Neural progenitor cell (in vitro differentiated cells): ENCODE measurements around the gene SNX21. TPM values are rescaled to one million over a fixed set of nuclear protein-coding genes. Genes with fewer than 3 reads are reported as not detected.

Experiments used
- DNase-seq: peaks from one replicate; pipeline ENCODE4 v3.0.0-alpha.2; 2016; ENCODE audit warnings: low spot score
- H2AFZ ChIP-seq: fragments of 200-600 bp; sonication (generic); replicated peaks from 2 replicates; pipeline ENCODE4 v1.6.1; 2016; ENCODE audit warnings: antibody characterized with exemption
- H3F3A ChIP-seq: fragments of 200-600 bp; sonication (generic); 2 replicates; pipeline ENCODE4 v1.6.1; 2016; ENCODE audit warnings: antibody characterized with exemption, low read depth
- H3K27ac ChIP-seq: fragments of 200-600 bp; sonication (generic); 2 replicates; pipeline ENCODE4 v1.5.1; 2016; ENCODE audit warnings: mild to moderate bottlenecking
- H3K27me3 ChIP-seq: fragments of 200-600 bp; sonication (generic); 2 replicates; pipeline ENCODE4 v1.6.1; 2016; ENCODE audit warnings: mild to moderate bottlenecking, moderate library complexity
- H3K36me3 ChIP-seq: fragments of 200-600 bp; sonication (generic); 2 replicates; pipeline ENCODE4 v1.5.1; 2016
- H3K4me1 ChIP-seq: fragments of 200-600 bp; sonication (generic); 2 replicates; pipeline ENCODE4 v1.6.1; 2016; ENCODE audit warnings: mixed run types
- H3K4me2 ChIP-seq: fragments of 200-600 bp; sonication (generic); 2 replicates; pipeline ENCODE4 v1.6.1; 2016
- H3K4me3 ChIP-seq: fragments of 200-600 bp; sonication (generic); 2 replicates; pipeline ENCODE4 v1.5.1; 2016
- H3K79me2 ChIP-seq: fragments of 200-600 bp; sonication (generic); 2 replicates; pipeline ENCODE4 v1.6.1; 2016; ENCODE audit warnings: low read depth
- H3K9ac ChIP-seq: fragments of 200-600 bp; sonication (generic); 2 replicates; pipeline ENCODE4 v1.6.1; 2016
- H3K9me3 ChIP-seq: fragments of 200-600 bp; sonication (generic); 2 replicates; pipeline ENCODE4 v1.5.1; 2016; ENCODE audit warnings: low read depth
- H4K20me1 ChIP-seq: fragments of 200-600 bp; sonication (generic); 2 replicates; pipeline ENCODE4 v1.6.1; 2016; ENCODE audit warnings: low read depth
- H3K27ac Mint-ChIP-seq: 3 replicates; pipeline ENCODE4 v1.8.0; 2021; ENCODE audit warnings: mixed read lengths
- H3K27me3 Mint-ChIP-seq: 2 replicates; pipeline ENCODE4 v1.8.0; 2022; ENCODE audit warnings: low read depth, mild to moderate bottlenecking, inconsistent platforms, moderate library complexity, mixed read lengths; ENCODE audit not compliant: insufficient read depth
- H3K36me3 Mint-ChIP-seq: 3 replicates; pipeline ENCODE4 v1.8.0; 2021; ENCODE audit warnings: mixed read lengths
- H3K4me1 Mint-ChIP-seq: 3 replicates; pipeline ENCODE4 v1.8.0; 2021; ENCODE audit warnings: mixed read lengths
- H3K4me3 Mint-ChIP-seq: 3 replicates; pipeline ENCODE4 v1.8.0; 2021; ENCODE audit warnings: mild to moderate bottlenecking, moderate library complexity, mixed read lengths
- H3K9me3 Mint-ChIP-seq: 3 replicates; pipeline ENCODE4 v1.8.0; 2020; ENCODE audit warnings: mixed read lengths
- EZH2 ChIP-seq: fragments of 200-600 bp; sonication (generic); IDR thresholded peaks from 2 replicates; pipeline ENCODE4 v1.6.1; 2017; ENCODE audit warnings: antibody characterized with exemption, mild to moderate bottlenecking, moderate library complexity
- EZH2phosphoT487 ChIP-seq: fragments of 200-600 bp; sonication (generic); IDR thresholded peaks from 2 replicates; pipeline ENCODE4 v1.6.1; 2017; ENCODE audit warnings: antibody characterized with exemption
- total RNA-seq: library from RNA; depleted of rRNA; stranded (reverse); fragments of >200 nt; gene quantifications from 2 replicates; pipeline ENCODE4 v1.2.3, GENCODE V29; 2015; ENCODE audit warnings: low replicate concordance
- TF ChIP-seq, protein P1 (sequence below): fragments of 200-600 bp; sonication (generic); IDR thresholded peaks from 2 replicates; pipeline ENCODE4 v1.5.1; 2017; ENCODE audit warnings: antibody characterized with exemption, mild to moderate bottlenecking

Gene SNX21
- total RNA-seq, 1 donor from 2014 or later: 12.2 TPM

DNA sequence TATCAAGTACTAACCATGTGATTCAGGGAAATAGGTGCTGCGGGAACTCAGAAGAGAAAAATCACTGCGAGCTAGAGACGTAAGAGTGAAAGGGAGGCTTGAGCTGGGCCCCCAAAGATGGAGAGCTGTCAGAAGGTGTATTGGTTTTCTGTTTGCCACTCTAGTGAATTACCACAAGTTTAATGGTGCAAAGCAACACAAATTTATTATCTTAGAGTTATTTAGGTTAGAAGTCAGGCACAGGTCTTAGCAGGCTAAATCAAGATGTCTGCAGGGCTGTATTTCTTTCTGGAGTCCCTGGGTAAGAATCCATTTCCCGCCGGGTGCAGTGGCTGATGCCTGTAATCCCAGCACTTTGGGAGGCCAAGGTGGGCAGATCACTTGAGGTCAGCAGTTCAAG, 26.3 kb downstream of the SNX21 start:
- H3K4me1 Mint-ChIP-seq: peaks cover 23% of the 10 kb centered on the region
- H3K4me3 Mint-ChIP-seq: no peak overlapping the region

DNA sequence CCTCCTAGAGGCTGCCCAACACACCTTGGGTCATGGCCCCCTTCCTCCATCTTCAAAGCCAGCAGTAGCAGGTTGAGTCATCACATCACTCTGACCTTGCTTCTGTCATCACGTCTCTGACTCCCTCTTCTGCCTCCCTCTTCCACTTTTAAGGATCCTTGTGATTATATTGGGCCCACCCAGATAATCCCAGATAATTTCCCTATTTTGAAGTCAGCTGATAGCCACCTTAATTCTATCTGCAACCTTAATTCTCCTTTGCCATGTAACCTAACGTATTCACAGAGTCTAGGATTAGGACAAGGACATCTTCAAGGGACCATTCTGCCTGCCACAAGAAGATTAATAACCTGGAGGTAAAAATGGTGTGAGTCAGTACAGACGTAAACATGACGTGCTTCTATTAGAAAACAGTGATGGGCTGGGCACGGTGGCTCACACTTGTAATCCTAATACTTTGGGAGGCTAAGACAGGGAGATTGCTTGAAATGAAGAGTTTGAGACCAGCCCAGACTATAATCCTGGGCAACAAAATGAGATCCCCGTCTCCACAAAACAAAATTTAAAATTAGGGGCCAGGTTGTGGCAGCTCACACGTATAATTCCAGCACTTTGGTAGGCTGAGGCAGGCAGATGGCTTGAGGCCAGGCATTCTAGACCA, 27.1 kb downstream of the SNX21 start:
- no peaks in the 10 kb centered on the region for H3K36me3 Mint-ChIP-seq
- H3K27me3 ChIP-seq: no peaks in the 10 kb centered on the region
- no peak overlapping the region for H2AFZ ChIP-seq
- peaks cover 2% of the 10 kb centered on the region for H3K27me3 Mint-ChIP-seq
- no peaks in the 10 kb centered on the region for H4K20me1 ChIP-seq
- H3K27ac Mint-ChIP-seq: no peak overlapping the region
- no peak for TF ChIP-seq EZH2phosphoT487
- no peak for TF ChIP-seq EZH2
- no peaks in the 10 kb centered on the region for H3K4me1 ChIP-seq
- no peaks in the 10 kb centered on the region for H3K9me3 ChIP-seq
- H3K4me3 ChIP-seq: no peak overlapping the region
- no peak overlapping the region for H3K4me2 ChIP-seq
- no peak overlapping the region for H3K9ac ChIP-seq
- peaks cover 12% of the 10 kb centered on the region for H3K79me2 ChIP-seq
- DNase-seq: no peak
- H3K36me3 ChIP-seq: no peaks in the 10 kb centered on the region
- no peak overlapping the region for H3K27ac ChIP-seq
- no peak overlapping the region for H3K4me3 Mint-ChIP-seq
- H3K4me1 Mint-ChIP-seq: peaks cover 23% of the 10 kb centered on the region
- no peaks in the 10 kb centered on the region for H3F3A ChIP-seq
- no peaks in the 10 kb centered on the region for H3K9me3 Mint-ChIP-seq

More for the DNA sequence above, 26.3 kb downstream of the SNX21 start:
- no peak for DNase-seq
- Mint-ChIP-seq H3K9me3 (no peaks in the 10 kb centered on the region), H3K36me3 (no peaks in the 10 kb centered on the region), H3K27me3 (peaks cover 2% of the 10 kb centered on the region), H3K27ac (no peak overlapping the region)
- Histone ChIP-seq H2AFZ (no peak overlapping the region), H4K20me1 (no peaks in the 10 kb centered on the region), H3K4me3 (no peak overlapping the region), H3K4me2 (no peak overlapping the region), H3K27ac (no peak overlapping the region), H3K79me2 (peaks cover 12% of the 10 kb centered on the region), H3K4me1 (no peaks in the 10 kb centered on the region), H3K27me3 (no peaks in the 10 kb centered on the region), H3K9ac (no peak overlapping the region), H3K36me3 (no peaks in the 10 kb centered on the region), H3K9me3 (no peaks in the 10 kb centered on the region), H3F3A (no peaks in the 10 kb centered on the region)
- TF ChIP-seq, protein P1, sequence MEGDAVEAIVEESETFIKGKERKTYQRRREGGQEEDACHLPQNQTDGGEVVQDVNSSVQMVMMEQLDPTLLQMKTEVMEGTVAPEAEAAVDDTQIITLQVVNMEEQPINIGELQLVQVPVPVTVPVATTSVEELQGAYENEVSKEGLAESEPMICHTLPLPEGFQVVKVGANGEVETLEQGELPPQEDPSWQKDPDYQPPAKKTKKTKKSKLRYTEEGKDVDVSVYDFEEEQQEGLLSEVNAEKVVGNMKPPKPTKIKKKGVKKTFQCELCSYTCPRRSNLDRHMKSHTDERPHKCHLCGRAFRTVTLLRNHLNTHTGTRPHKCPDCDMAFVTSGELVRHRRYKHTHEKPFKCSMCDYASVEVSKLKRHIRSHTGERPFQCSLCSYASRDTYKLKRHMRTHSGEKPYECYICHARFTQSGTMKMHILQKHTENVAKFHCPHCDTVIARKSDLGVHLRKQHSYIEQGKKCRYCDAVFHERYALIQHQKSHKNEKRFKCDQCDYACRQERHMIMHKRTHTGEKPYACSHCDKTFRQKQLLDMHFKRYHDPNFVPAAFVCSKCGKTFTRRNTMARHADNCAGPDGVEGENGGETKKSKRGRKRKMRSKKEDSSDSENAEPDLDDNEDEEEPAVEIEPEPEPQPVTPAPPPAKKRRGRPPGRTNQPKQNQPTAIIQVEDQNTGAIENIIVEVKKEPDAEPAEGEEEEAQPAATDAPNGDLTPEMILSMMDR: no peak
- TF ChIP-seq EZH2phosphoT487 (no peak), EZH2 (no peak)

DNA sequence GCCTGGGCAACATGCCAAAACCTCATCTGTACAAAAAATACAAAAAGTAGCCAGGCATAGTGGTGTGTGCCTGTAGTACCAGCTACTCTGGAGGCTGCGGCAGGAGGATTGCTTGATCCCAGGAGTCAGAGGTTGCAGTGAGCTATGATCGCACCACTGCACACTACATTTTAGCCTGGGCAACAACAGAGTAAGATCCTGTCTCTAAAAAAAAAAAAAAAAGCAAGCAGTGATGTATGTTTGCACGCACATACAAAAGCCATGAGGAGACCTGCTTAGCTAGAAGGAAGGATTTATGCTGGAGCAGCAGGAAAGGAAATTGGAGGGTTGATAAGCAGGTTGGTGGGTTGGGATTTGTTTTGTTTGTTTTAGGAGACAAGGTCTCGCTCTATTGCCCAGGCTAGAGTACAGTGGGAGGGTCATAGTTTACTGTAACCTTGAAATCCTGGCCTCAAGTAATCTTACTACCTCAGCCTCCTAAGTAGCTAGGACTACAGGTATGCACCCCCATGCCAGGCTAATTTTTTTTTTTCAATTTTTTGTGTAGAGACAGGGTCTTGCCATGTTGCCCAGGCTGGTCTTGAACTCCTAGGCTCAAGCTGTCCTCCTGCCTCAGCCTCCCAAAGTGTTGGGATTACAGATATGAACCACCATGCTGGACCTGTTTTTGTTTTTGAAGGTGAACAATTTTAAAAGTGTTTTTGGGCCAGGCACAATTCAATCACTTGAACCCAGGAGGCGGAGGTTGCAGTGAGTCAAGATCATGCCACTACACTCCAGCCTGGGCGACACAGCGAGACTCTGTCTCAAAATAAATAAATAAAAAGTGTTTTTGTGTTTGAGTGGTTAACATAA, 27.8 kb downstream of the SNX21 start:
- Mint-ChIP-seq H3K27ac (no peak overlapping the region), H3K4me3 (no peak overlapping the region), H3K27me3 (peaks cover 2% of the 10 kb centered on the region), H3K9me3 (no peaks in the 10 kb centered on the region), H3K4me1 (peaks cover 17% of the 10 kb centered on the region), H3K36me3 (no peaks in the 10 kb centered on the region)
- Histone ChIP-seq H3K79me2 (peaks cover 4% of the 10 kb centered on the region), H3K9me3 (no peaks in the 10 kb centered on the region), H4K20me1 (no peaks in the 10 kb centered on the region), H3K36me3 (no peaks in the 10 kb centered on the region), H3K4me2 (no peak overlapping the region), H3K4me3 (no peak overlapping the region), H2AFZ (no peak overlapping the region), H3K27ac (no peak overlapping the region), H3K27me3 (no peaks in the 10 kb centered on the region), H3K9ac (no peak overlapping the region), H3K4me1 (no peaks in the 10 kb centered on the region), H3F3A (no peaks in the 10 kb centered on the region)
- no peak for TF ChIP-seq EZH2
- TF ChIP-seq EZH2phosphoT487: no peak
- no peak for DNase-seq

DNA sequence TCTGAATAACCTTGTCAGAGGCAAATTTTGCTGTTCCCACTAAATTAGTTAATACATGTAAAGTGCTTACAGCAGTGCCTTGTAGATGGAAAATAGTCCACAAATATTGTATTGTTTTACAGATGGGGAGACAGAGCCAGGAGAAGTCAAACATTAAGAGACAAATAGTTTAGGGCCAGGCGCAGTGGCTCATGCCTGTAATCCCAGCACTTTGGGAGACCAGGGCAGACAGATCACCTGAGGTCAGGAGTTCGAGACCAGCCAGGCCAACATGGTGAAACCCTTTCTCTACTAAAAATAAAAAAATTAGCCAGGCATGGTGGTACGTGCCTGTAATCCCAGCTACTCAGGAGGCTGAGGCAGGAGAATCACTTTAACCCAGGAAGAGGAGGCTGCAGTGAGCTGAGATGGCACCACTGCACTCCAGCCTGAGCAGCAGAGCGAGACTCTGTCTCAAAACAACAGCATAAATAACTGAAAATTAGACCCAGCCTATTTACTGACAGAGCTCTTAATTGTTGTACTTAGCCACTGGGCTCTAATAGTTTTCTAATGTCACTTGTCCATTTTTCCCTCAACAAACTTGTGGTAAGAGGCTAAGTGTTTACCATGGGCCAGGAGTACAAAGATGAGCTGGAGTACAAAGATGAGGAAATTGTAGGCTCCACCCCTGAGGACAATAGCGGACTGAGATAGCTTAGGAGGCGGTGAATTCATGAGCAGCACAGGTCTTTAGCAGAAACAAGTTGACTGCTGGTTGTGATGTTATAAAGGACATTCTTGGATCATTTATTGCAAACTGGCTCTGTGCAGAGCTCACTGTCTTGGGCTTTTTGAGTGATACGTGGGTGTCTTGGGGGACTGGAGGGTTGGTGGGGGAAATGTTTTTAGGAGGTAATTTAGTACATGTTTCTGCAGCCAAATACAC, 30.2 kb downstream of the SNX21 start:
- H3K9me3 ChIP-seq: no peaks in the 10 kb centered on the region
- no peaks in the 10 kb centered on the region for H3K36me3 ChIP-seq
- H3K36me3 Mint-ChIP-seq: no peaks in the 10 kb centered on the region
- no peaks in the 10 kb centered on the region for H3K27me3 ChIP-seq
- H3K4me3 Mint-ChIP-seq: no peak overlapping the region
- H4K20me1 ChIP-seq: no peaks in the 10 kb centered on the region
- DNase-seq: no peak
- H3K4me1 ChIP-seq: no peaks in the 10 kb centered on the region
- no peaks in the 10 kb centered on the region for H3K9me3 Mint-ChIP-seq
- H2AFZ ChIP-seq: no peak overlapping the region
- H3K27ac ChIP-seq: no peak overlapping the region
- TF ChIP-seq EZH2: no peak
- no peak for TF ChIP-seq EZH2phosphoT487
- TF ChIP-seq, protein P1: no peak
- peaks cover 2% of the 10 kb centered on the region for H3K27me3 Mint-ChIP-seq
- no peaks in the 10 kb centered on the region for H3F3A ChIP-seq
- no peak overlapping the region for H3K9ac ChIP-seq
- peak overlapping the region; percentile 35 for H3K27ac Mint-ChIP-seq
- H3K4me1 Mint-ChIP-seq: no peaks in the 10 kb centered on the region
- H3K4me2 ChIP-seq: no peak overlapping the region
- no peak overlapping the region for H3K4me3 ChIP-seq
- H3K79me2 ChIP-seq: no peaks in the 10 kb centered on the region
